GM23248 (cell line): ENCODE measurements around the gene CELSR2.

Source experiments
- EZH2 ChIP-seq: fragments of 200-600 bp; sonication (generic); IDR thresholded peaks from 2 replicates; pipeline ENCODE4 v1.6.1; 2018; ENCODE audit warnings: antibody characterized with exemption, mild to moderate bottlenecking; ENCODE audit not compliant: insufficient read depth, poor library complexity, severe bottlenecking
- EZH2phosphoT487 ChIP-seq: fragments of 200-600 bp; sonication (generic); IDR thresholded peaks from 2 replicates; pipeline ENCODE4 v1.6.1; 2018; ENCODE audit warnings: antibody characterized with exemption, moderate library complexity, mild to moderate bottlenecking, low read depth; ENCODE audit not compliant: insufficient read depth

DNA sequence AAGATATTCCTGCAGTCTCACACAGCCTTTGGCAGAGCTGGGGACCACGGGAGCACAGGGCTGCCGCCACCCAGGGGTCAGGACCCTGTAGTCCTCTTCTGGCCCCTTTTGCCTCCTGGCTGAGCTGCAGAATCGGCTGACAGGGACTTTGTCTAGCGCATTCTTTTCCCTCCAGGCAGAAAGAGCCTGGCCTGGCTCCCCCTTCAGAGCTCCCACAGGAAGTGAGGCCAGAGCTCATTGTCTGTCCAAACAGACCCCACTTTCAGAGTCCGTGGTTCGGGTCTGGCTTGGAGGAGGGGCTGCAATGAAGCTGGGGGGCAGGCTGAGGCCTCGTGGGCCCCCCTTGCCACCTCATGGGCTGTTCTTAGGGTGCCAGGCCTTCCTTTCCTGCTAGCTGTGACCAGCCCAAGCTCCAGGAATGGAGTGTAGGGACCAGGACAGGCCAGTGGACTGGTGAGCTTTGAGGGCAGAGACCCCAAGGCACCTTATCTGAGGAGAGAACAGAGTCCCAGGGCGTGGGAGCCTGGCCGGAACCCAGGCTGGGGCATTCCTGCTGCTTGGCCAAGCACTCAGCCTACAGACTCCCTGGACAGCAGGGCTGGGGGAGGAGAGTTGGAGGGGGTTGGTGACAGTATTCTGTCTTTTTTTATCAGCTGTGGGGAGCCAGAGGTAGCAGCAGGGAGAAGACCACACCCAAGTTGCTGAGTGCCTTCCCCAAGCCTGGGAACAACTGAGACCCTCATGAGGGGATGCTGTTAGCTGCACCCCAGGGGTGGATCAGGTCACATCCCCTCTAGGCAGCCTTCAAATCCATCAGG is 4.7 kb downstream of the CELSR2 start:
- no peak for TF ChIP-seq EZH2
- TF ChIP-seq EZH2phosphoT487 = no peak
